ENCODE measurements around the gene PKNOX2.

The PKNOX2 gene

GRCh38 chr11:125351033-125351867, 186.7 kb downstream of the PKNOX2 start:
- DNase-seq (ENCODE audit: low read depth in 2 of 2, low spot score in 1 of 2): no peak

GRCh38 chr11:125351868-125352250, 187.3 kb downstream of the PKNOX2 start:
- DNase-seq (ENCODE audit: low read depth in 2 of 2, low spot score in 1 of 2): no peak

- no peak for DNase-seq (ENCODE audit: low read depth in 2 of 2, low spot score in 1 of 2)
Measured at GRCh38 chr11:125356797-125357196, 192.2 kb downstream of the PKNOX2 start.

GRCh38 chr11:125357551-125357950, 193.0 kb downstream of the PKNOX2 start:
- DNase-seq (ENCODE audit: low read depth in 2 of 2, low spot score in 1 of 2): no peak

- no peak for DNase-seq (ENCODE audit: low read depth in 2 of 2, low spot score in 1 of 2)
Measured at GRCh38 chr11:125358254-125358840, 193.8 kb downstream of the PKNOX2 start.

GRCh38 chr11:125359130-125359529, 194.6 kb downstream of the PKNOX2 start:
- DNase-seq (ENCODE audit: low read depth in 2 of 2, low spot score in 1 of 2): no peak

GRCh38 chr11:125360066-125360465, 195.5 kb downstream of the PKNOX2 start:
- DNase-seq (ENCODE audit: low read depth in 2 of 2, low spot score in 1 of 2): no peak

GRCh38 chr11:125364121-125364826, 199.7 kb downstream of the PKNOX2 start:
- no peak for DNase-seq (ENCODE audit: low read depth in 2 of 2, low spot score in 1 of 2)

- no peak for DNase-seq (ENCODE audit: low read depth in 2 of 2, low spot score in 1 of 2)
Measured at GRCh38 chr11:125365196-125365931, 200.8 kb downstream of the PKNOX2 start.

- no peak for DNase-seq (ENCODE audit: low read depth in 2 of 2, low spot score in 1 of 2)
Measured at GRCh38 chr11:125367710-125368109, 203.2 kb downstream of the PKNOX2 start.

GRCh38 chr11:125368757-125369156, 204.2 kb downstream of the PKNOX2 start:
- no peak for DNase-seq (ENCODE audit: low read depth in 2 of 2, low spot score in 1 of 2)

GRCh38 chr11:125369808-125370207, 205.3 kb downstream of the PKNOX2 start:
- no peak for DNase-seq (ENCODE audit: low read depth in 2 of 2, low spot score in 1 of 2)

- DNase-seq (ENCODE audit: low read depth in 2 of 2, low spot score in 1 of 2): no peak
Measured at GRCh38 chr11:125370561-125371389, 206.2 kb downstream of the PKNOX2 start.

- DNase-seq (ENCODE audit: low read depth in 2 of 2, low spot score in 1 of 2): no peak
Measured at GRCh38 chr11:125371431-125371935, 206.9 kb downstream of the PKNOX2 start.

- no peak for DNase-seq (ENCODE audit: low read depth in 2 of 2, low spot score in 1 of 2)
Measured at GRCh38 chr11:125372088-125372487, 207.5 kb downstream of the PKNOX2 start.

GRCh38 chr11:125372911-125373310, 208.4 kb downstream of the PKNOX2 start:
- DNase-seq (ENCODE audit: low read depth in 2 of 2, low spot score in 1 of 2): no peak

- DNase-seq (ENCODE audit: low read depth in 2 of 2, low spot score in 1 of 2): no peak
Measured at GRCh38 chr11:125373426-125374391, 209.2 kb downstream of the PKNOX2 start.

- DNase-seq (ENCODE audit: low read depth in 2 of 2, low spot score in 1 of 2): no peak
Measured at GRCh38 chr11:125374398-125374797, 209.8 kb downstream of the PKNOX2 start.

- DNase-seq (ENCODE audit: low read depth in 2 of 2, low spot score in 1 of 2): no peak
Measured at GRCh38 chr11:125375146-125375545, 210.6 kb downstream of the PKNOX2 start.

Measured in stimulated activated CD8-positive, alpha-beta memory T cell treated with anti-CD3 and anti-CD28 coated beads, Interleukin-4, amount 100 ng/mL, for 4 hours (primary cell).